Measurements from ENCODE around the gene CTXND1. TPM values are rescaled to one million over a fixed set of nuclear protein-coding genes. Genes with fewer than 3 reads are reported as not detected.

The CTXND1 gene
- total and polyA plus RNA-seq, 7 donors, result 0.01 to 0.07 (median 0.04) TPM; not detected in 3

GRCh38 chr15:80211976-80212375, 40.0 kb downstream of the CTXND1 start:
- DNase-seq (no peak), ATAC-seq (peak; percentile 28 to 71 (median 36))
- TF ChIP-seq CTCF (IDR thresholded peaks at IDR 0.05), result no peak
- Histone ChIP-seq H3K27me3 (ENCODE audit: insufficient read depth in 3 of 3, low read length in 2 of 3) (no peaks in the 10 kb centered on the region), H3K27ac (peak overlapping the region; percentile 77), H3K4me3 (no peak overlapping the region), H3K4me1 (peaks cover 15% of the 10 kb centered on the region), H3K36me3 (ENCODE audit: insufficient read depth in 1 of 2, low read depth in 1 of 2) (no peaks in the 10 kb centered on the region), H3K9me3 (no peaks in the 10 kb centered on the region)
- intact Hi-C loops (cut with DNase I), result no loop called here
- WGBS, 3 donors, result 13 to 31% (median 27%) methylated on average over 1 of the region's 1 CpG

GRCh38 chr15:80210611-80211573, 41.1 kb downstream of the CTXND1 start:
- no peak for TF ChIP-seq CTCF (IDR thresholded peaks at IDR 0.05)
- no peak for DNase-seq

GRCh38 chr15:80208758-80209734, 43.0 kb downstream of the CTXND1 start:
- Histone ChIP-seq H3K4me3 (no peak overlapping the region), H3K4me1 (peaks cover 15% of the 10 kb centered on the region), H3K27ac (no peak overlapping the region), H3K27me3 (ENCODE audit: insufficient read depth in 3 of 3, low read length in 2 of 3) (no peaks in the 10 kb centered on the region), H3K9me3 (no peaks in the 10 kb centered on the region), H3K36me3 (ENCODE audit: insufficient read depth in 1 of 2, low read depth in 1 of 2) (no peaks in the 10 kb centered on the region)
- ATAC-seq (no peak), DNase-seq (no peak)
- TF ChIP-seq CTCF (IDR thresholded peaks at IDR 0.05), result no peak
- intact Hi-C loops (cut with DNase I), result no loop called here
- 73 to 78% (median 77%) methylated on average over 11 of the region's 11 CpGs for WGBS, 3 donors

More at GRCh38 chr15:80210611-80211573, 41.1 kb downstream of the CTXND1 start:
- Histone ChIP-seq H3K27me3 (ENCODE audit: insufficient read depth in 3 of 3, low read length in 2 of 3) (no peaks in the 10 kb centered on the region), H3K4me1 (peaks cover 15% of the 10 kb centered on the region), H3K9me3 (no peaks in the 10 kb centered on the region), H3K27ac (peak overlapping the region; percentile 77), H3K4me3 (no peak overlapping the region), H3K36me3 (ENCODE audit: insufficient read depth in 1 of 2, low read depth in 1 of 2) (no peaks in the 10 kb centered on the region)
- intact Hi-C loops (cut with DNase I), result no loop called here
- 37 to 49% (median 44%) methylated on average over 12 of the region's 12 CpGs for WGBS, 3 donors
- peak; percentile 66 to 89 (median 76) for ATAC-seq

GRCh38 chr15:80207887-80208286, 44.1 kb downstream of the CTXND1 start:
- intact Hi-C loops (cut with DNase I), result no loop called here
- no peak for ATAC-seq
- H3K36me3 ChIP-seq (ENCODE audit: insufficient read depth in 1 of 2, low read depth in 1 of 2), result no peaks in the 10 kb centered on the region
- no peak for TF ChIP-seq CTCF (IDR thresholded peaks at IDR 0.05)
- no peak for DNase-seq
- WGBS, 3 donors, result 57 to 68% (median 68%) methylated on average over 3 of the region's 3 CpGs
- H3K27ac ChIP-seq, result no peak overlapping the region
- no peak overlapping the region for H3K4me3 ChIP-seq
- H3K9me3 ChIP-seq, result no peaks in the 10 kb centered on the region
- H3K4me1 ChIP-seq, result peaks cover 15% of the 10 kb centered on the region
- no peaks in the 10 kb centered on the region for H3K27me3 ChIP-seq (ENCODE audit: insufficient read depth in 3 of 3, low read length in 2 of 3)

Measured in psoas muscle (tissue), 8 donors.